ENCODE data around the gene C1orf167.

The C1orf167 gene

GRCh38 chr1:11784256-11784992 lies 22.4 kb downstream of the C1orf167 start:
- no peak for DNase-seq (ENCODE audit: low read depth)

- no peak for DNase-seq (ENCODE audit: low read depth)
Observed at GRCh38 chr1:11784993-11785769, 23.2 kb downstream of the C1orf167 start.

GRCh38 chr1:11786168-11786567 lies 24.2 kb downstream of the C1orf167 start:
- no peak for DNase-seq (ENCODE audit: low read depth)

- DNase-seq (ENCODE audit: low read depth): no peak
Observed at GRCh38 chr1:11787251-11787803, 25.3 kb downstream of the C1orf167 start.

- no peak for DNase-seq (ENCODE audit: low read depth)
Observed at GRCh38 chr1:11787804-11788436, 25.9 kb downstream of the C1orf167 start.

GRCh38 chr1:11788549-11789053 lies 26.6 kb downstream of the C1orf167 start:
- DNase-seq (ENCODE audit: low read depth): no peak

- no peak for DNase-seq (ENCODE audit: low read depth)
Observed at GRCh38 chr1:11789126-11790067, 27.4 kb downstream of the C1orf167 start.

GRCh38 chr1:11790101-11790879 lies 28.3 kb downstream of the C1orf167 start:
- DNase-seq (ENCODE audit: low read depth): no peak

- peak; percentile 89 for DNase-seq (ENCODE audit: low read depth)
Observed at GRCh38 chr1:11790880-11791715, 29.1 kb downstream of the C1orf167 start.

GRCh38 chr1:11792106-11792505 lies 30.1 kb downstream of the C1orf167 start:
- DNase-seq (ENCODE audit: low read depth): no peak

GRCh38 chr1:11793819-11794218 lies 31.8 kb downstream of the C1orf167 start:
- no peak for DNase-seq (ENCODE audit: low read depth)

GRCh38 chr1:11794446-11795237 lies 32.6 kb downstream of the C1orf167 start:
- DNase-seq (ENCODE audit: low read depth): no peak

- no peak for DNase-seq (ENCODE audit: low read depth)
Observed at GRCh38 chr1:11795238-11795890, 33.4 kb downstream of the C1orf167 start.

- no peak for DNase-seq (ENCODE audit: low read depth)
Observed at GRCh38 chr1:11796036-11796828, 34.2 kb downstream of the C1orf167 start.

- DNase-seq (ENCODE audit: low read depth): no peak
Observed at GRCh38 chr1:11797525-11798216, 35.7 kb downstream of the C1orf167 start.

- DNase-seq (ENCODE audit: low read depth): no peak
Observed at GRCh38 chr1:11799099-11799498, 37.1 kb downstream of the C1orf167 start.

GRCh38 chr1:11799896-11800295 lies 37.9 kb downstream of the C1orf167 start:
- DNase-seq (ENCODE audit: low read depth): no peak

All from GM04503 (cell line).